Measurements from ENCODE around the gene LAMA3. TPM values are rescaled to one million over a fixed set of nuclear protein-coding genes. Genes with fewer than 3 reads are reported as not detected.

LAMA3 gene
- polyA plus RNA-seq, 1 donor, result 2.4 TPM

- DNase-seq (ENCODE audit: low read depth), result no peak
Observed at GRCh38 chr18:23849141-23849540, 159.9 kb downstream of the LAMA3 start.

- no peak for DNase-seq (ENCODE audit: low read depth)
Observed at GRCh38 chr18:23850215-23850614, 161.0 kb downstream of the LAMA3 start.

GRCh38 chr18:23851470-23852002 is 162.3 kb downstream of the LAMA3 start:
- DNase-seq (ENCODE audit: low read depth), result no peak

GRCh38 chr18:23852236-23853045 is 163.2 kb downstream of the LAMA3 start:
- DNase-seq (ENCODE audit: low read depth), result no peak

- DNase-seq (ENCODE audit: low read depth), result no peak
Observed at GRCh38 chr18:23853448-23854195, 164.4 kb downstream of the LAMA3 start.

GRCh38 chr18:23855721-23856120 is 166.5 kb downstream of the LAMA3 start:
- DNase-seq (ENCODE audit: low read depth), result no peak

GRCh38 chr18:23856466-23857163 is 167.4 kb downstream of the LAMA3 start:
- no peak for DNase-seq (ENCODE audit: low read depth)

- no peak for DNase-seq (ENCODE audit: low read depth)
Observed at GRCh38 chr18:23857164-23857552, 167.9 kb downstream of the LAMA3 start.

GRCh38 chr18:23857756-23858155 is 168.5 kb downstream of the LAMA3 start:
- DNase-seq (ENCODE audit: low read depth), result no peak

GRCh38 chr18:23859466-23860336 is 170.4 kb downstream of the LAMA3 start:
- no peak for DNase-seq (ENCODE audit: low read depth)

GRCh38 chr18:23861326-23861725 is 172.1 kb downstream of the LAMA3 start:
- DNase-seq (ENCODE audit: low read depth), result no peak

GRCh38 chr18:23861805-23862470 is 172.7 kb downstream of the LAMA3 start:
- no peak for DNase-seq (ENCODE audit: low read depth)

GRCh38 chr18:23864624-23865023 is 175.4 kb downstream of the LAMA3 start:
- no peak for DNase-seq (ENCODE audit: low read depth)

- no peak for DNase-seq (ENCODE audit: low read depth)
Observed at GRCh38 chr18:23867006-23867405, 177.8 kb downstream of the LAMA3 start.

- no peak for DNase-seq (ENCODE audit: low read depth)
Observed at GRCh38 chr18:23868136-23868785, 179.0 kb downstream of the LAMA3 start.

- no peak for DNase-seq (ENCODE audit: low read depth)
Observed at GRCh38 chr18:23870676-23871380, 181.6 kb downstream of the LAMA3 start.

GRCh38 chr18:23871410-23871809 is 182.2 kb downstream of the LAMA3 start:
- DNase-seq (ENCODE audit: low read depth), result no peak

GRCh38 chr18:23872701-23873550 is 183.7 kb downstream of the LAMA3 start:
- no peak for DNase-seq (ENCODE audit: low read depth)

Measured in forelimb muscle (tissue), 1 donor.